Liver (tissue), 9 donors: Measurements from ENCODE around the gene HSPB2. TPM values are rescaled to one million over a fixed set of nuclear protein-coding genes. Genes with fewer than 3 reads are reported as not detected.
A peak's percentile ranks its signal among the peaks of the same experiment; 100 is the strongest.

Experiments used
- DNase-seq: peaks from one replicate; pipeline ENCODE4 v3.0.0-alpha.2; 2017; ENCODE audit warnings: low spot score
- H3K27ac ChIP-seq, 2 donors: one replicate each; pipeline ENCODE4 v1.7.0; 2013; ENCODE audit warnings: inconsistent platforms in 2 of 2, low read length in 2 of 2, control low read depth in 1 of 2, low read depth in 1 of 2, mild to moderate bottlenecking in 1 of 2
- H3K27me3 ChIP-seq, 4 donors: one replicate each; pipeline versions ENCODE4 v1.6.1 to v1.7.0; 2013; ENCODE audit warnings: low read length in 3 of 4, inconsistent platforms in 1 of 4, mild to moderate bottlenecking in 1 of 4, moderate library complexity in 1 of 4; ENCODE audit not compliant: control insufficient read depth in 4 of 4, insufficient read depth in 4 of 4
- H3K36me3 ChIP-seq, 4 donors: one replicate each; pipeline versions ENCODE4 v1.6.1 to v1.7.0; 2013; ENCODE audit warnings: low read length in 3 of 4, mild to moderate bottlenecking in 3 of 4, low read depth in 1 of 4, moderate library complexity in 1 of 4; ENCODE audit not compliant: control insufficient read depth in 4 of 4, insufficient read depth in 3 of 4
- H3K4me1 ChIP-seq, 4 donors: one replicate each; pipeline versions ENCODE4 v1.6.1 to v1.7.0; 2013; ENCODE audit warnings: low read length in 3 of 4, mild to moderate bottlenecking in 3 of 4, moderate library complexity in 1 of 4; ENCODE audit not compliant: control insufficient read depth in 4 of 4, insufficient read depth in 4 of 4
- H3K4me3 ChIP-seq, 3 donors: one replicate each; pipeline versions ENCODE4 v1.6.1 to v1.7.0; 2013; ENCODE audit warnings: low read length in 3 of 3, control low read depth in 1 of 3, low read depth in 1 of 3, mild to moderate bottlenecking in 1 of 3
- H3K9ac ChIP-seq, 2 donors: one replicate each; pipeline ENCODE4 v1.7.0; 2013; ENCODE audit warnings: low read length in 2 of 2, mild to moderate bottlenecking in 2 of 2, moderate library complexity in 2 of 2, control low read depth in 1 of 2, low read depth in 1 of 2
- H3K9me3 ChIP-seq, 4 donors: one replicate each; pipeline versions ENCODE4 v1.6.1 to v1.7.0; 2013; ENCODE audit warnings: low read length in 3 of 4; ENCODE audit not compliant: control insufficient read depth in 4 of 4
- ATF3 ChIP-seq: IDR thresholded peaks from 2 replicates; pipeline ENCODE4 v1.6.1; 2016; ENCODE audit warnings: antibody characterized with exemption
- CTCF ChIP-seq: fragments of 150-350 bp; IDR thresholded peaks from 2 replicates; pipeline ENCODE4 v1.5.1; 2017; ENCODE audit warnings: improper control_type of control experiment, low read depth, low read length; ENCODE audit not compliant: missing input control
- EGR1 ChIP-seq, 2 donors: IDR thresholded peaks; 2 replicates each; pipeline ENCODE4 v1.6.1; 2016 to 2018; ENCODE audit warnings: antibody characterized with exemption in 2 of 2, low read depth in 2 of 2
- FOXA1 ChIP-seq: IDR thresholded peaks from 2 replicates; pipeline ENCODE4 v1.6.1; 2016; ENCODE audit warnings: antibody characterized with exemption
- FOXA2 ChIP-seq: IDR thresholded peaks from 2 replicates; pipeline ENCODE4 v1.6.1; 2016; ENCODE audit warnings: antibody characterized with exemption
- GABPA ChIP-seq, 2 donors: IDR thresholded peaks in 1 of 2; conservative IDR thresholded peaks in 1 of 2; 2 replicates each; pipeline ENCODE4 v1.6.1; 2016; ENCODE audit warnings: antibody characterized with exemption in 2 of 2, mild to moderate bottlenecking in 1 of 2, moderate library complexity in 1 of 2
- HNF4A ChIP-seq, 2 donors: conservative IDR thresholded peaks; 2 replicates each; pipeline ENCODE4 v1.6.1; 2016; ENCODE audit warnings: antibody characterized with exemption in 2 of 2, mild to moderate bottlenecking in 2 of 2
- HNF4G ChIP-seq: IDR thresholded peaks from 2 replicates; pipeline ENCODE4 v1.6.1; 2016; ENCODE audit warnings: antibody characterized with exemption
- JUND ChIP-seq, 2 donors: IDR thresholded peaks; 2 replicates each; pipeline ENCODE4 v1.6.1; 2016; ENCODE audit warnings: antibody characterized with exemption in 2 of 2
- MAX ChIP-seq: IDR thresholded peaks from 2 replicates; pipeline ENCODE4 v1.6.1; 2016; ENCODE audit warnings: antibody characterized with exemption
- NR2F2 ChIP-seq: IDR thresholded peaks from 2 replicates; pipeline ENCODE4 v1.6.1; 2016; ENCODE audit warnings: antibody characterized with exemption
- RAD21 ChIP-seq, 2 donors: IDR thresholded peaks; 2 replicates each; pipeline ENCODE4 v1.6.1; 2016; ENCODE audit warnings: antibody characterized with exemption in 2 of 2, mild to moderate bottlenecking in 2 of 2
- REST ChIP-seq: IDR thresholded peaks from 2 replicates; pipeline ENCODE4 v1.6.1; 2016; ENCODE audit warnings: antibody characterized with exemption, mild to moderate bottlenecking
- RXRA ChIP-seq, 2 donors: IDR thresholded peaks; 2 replicates each; pipeline ENCODE4 v1.6.1; 2017 to 2018; ENCODE audit warnings: antibody characterized with exemption in 2 of 2, mild to moderate bottlenecking in 1 of 2
- SP1 ChIP-seq: IDR thresholded peaks from 2 replicates; pipeline ENCODE4 v1.6.1; 2018; ENCODE audit warnings: antibody characterized with exemption, mild to moderate bottlenecking
- TAF1 ChIP-seq: conservative IDR thresholded peaks from 2 replicates; pipeline ENCODE4 v1.6.1; 2016; ENCODE audit warnings: antibody characterized with exemption, mild to moderate bottlenecking
- YY1 ChIP-seq: IDR thresholded peaks from 2 replicates; pipeline ENCODE4 v1.6.1; 2016; ENCODE audit warnings: antibody characterized with exemption, mild to moderate bottlenecking
- ZBTB33 ChIP-seq: IDR thresholded peaks from 2 replicates; pipeline ENCODE4 v1.6.1; 2016; ENCODE audit warnings: antibody characterized with exemption
- WGBS: extraction: QIAGEN DNeasy Blood & Tissue Kit; methylation state at CpG from one replicate; pipeline ENCODE4 v1.1.7; 2013; 5-methylcytosine and 5-hydroxymethylcytosine counted together
- polyA plus RNA-seq, 2 donors: library from polyadenylated mRNA; stranded (reverse) in 1 of 2; unstranded in 1 of 2; fragments of 200-250 nt in 1 of 2; fragments of >200 nt in 1 of 2; fragmentation: Nextera tagmentation in 1 of 2; extraction: Ambion mirVana in 1 of 2; gene quantifications; one replicate each; pipeline versions ENCODE4 v1.2.1 to v1.2.3, GENCODE V29; 2013 to 2015
- total RNA-seq, 2 donors: library from RNA; depleted of rRNA; stranded (reverse); fragments of >200 nt; gene quantifications; one replicate each; pipeline ENCODE4 v1.2.3, GENCODE V29; 2014
- donor health status: healthy.
- donor health status: healthy.
- donor health status: healthy.
- donor health status: healthy.
- donor health status: healthy.

HSPB2 gene
- total and polyA plus RNA-seq, 4 donors, result 0.14 to 0.85 (median 0.61) TPM; not detected in 1

- Histone ChIP-seq H3K27me3 (no peaks in the 10 kb centered on the region), H3K27ac (peak overlapping the region; percentile 87 to 88), H3K4me3 (no peak overlapping the region), H3K9me3 (no peaks in the 10 kb centered on the region), H3K4me1 (peaks cover 0 to 25% (median 14%) of the 10 kb centered on the region in 4 donors), H3K36me3 (no peaks in the 10 kb centered on the region), H3K9ac (peak overlapping the region in 1 of 2 donors; percentile 32)
- DNase-seq, result no peak
- WGBS, result 84% methylated on average over 3 of the region's 3 CpGs
- TF ChIP-seq FOXA1 (no peak), RXRA (IDR thresholded peaks at IDR 0.05) (no peak), HNF4A (conservative IDR thresholded peaks at IDR 0.05) (peak in 1 of 2 donors; percentile 20), TAF1 (no peak), REST (no peak), RAD21 (IDR thresholded peaks at IDR 0.05) (no peak), SP1 (no peak)
Observed at GRCh38 chr11:111917788-111918187, 5.3 kb downstream of the HSPB2 start.

- Histone ChIP-seq H3K27ac (peak within 1 kb of the TSS; percentile 87 to 88), H3K9me3 (no peaks in the 10 kb centered on the region), H3K4me1 (peaks cover 0 to 31% (median 18%) of the 10 kb centered on the region in 4 donors), H3K4me3 (peak within 1 kb of the TSS; percentile 49 to 68 (median 50)), H3K9ac (peak within 1 kb of the TSS; percentile 22 to 76), H3K27me3 (no peaks in the 10 kb centered on the region), H3K36me3 (no peaks in the 10 kb centered on the region)
- peak; percentile 58 for DNase-seq
- TF ChIP-seq EGR1 (IDR thresholded peaks at IDR 0.05; ENCODE audit: low read depth in 2 of 2) (peak in 1 of 2 donors; percentile 52), FOXA1 (no peak), JUND (IDR thresholded peaks at IDR 0.05) (peak; percentile 41 to 63), GABPA (IDR thresholded peaks at IDR 0.05 in 1 of 2, conservative IDR thresholded peaks at IDR 0.05 in 1 of 2) (peak in 1 of 2 donors; percentile 71), RAD21 (IDR thresholded peaks at IDR 0.05) (peak; percentile 39 to 54), RXRA (IDR thresholded peaks at IDR 0.05) (peak; percentile 52 to 72), HNF4A (conservative IDR thresholded peaks at IDR 0.05) (peak; percentile 93), ZBTB33 (peak; percentile 57), ATF3 (peak; percentile 14), NR2F2 (no peak), YY1 (peak; percentile 63), HNF4G (peak; percentile 73), MAX (peak; percentile 76), TAF1 (peak; percentile 62), CTCF (peak; percentile 5), SP1 (peak; percentile 86), REST (peak; percentile 89), FOXA2 (no peak)
- 27% methylated on average over 19 of the region's 19 CpGs for WGBS
Observed at GRCh38 chr11:111918390-111919256, 6.1 kb downstream of the HSPB2 start, which contains the start of gene C11orf52. Gene C11orf52, plus strand, starts transcription at chr11:111918913. Its CDS starts 60 bp downstream, at chr11:111918973.
